ENCODE data around the gene FKBP7.
A peak's percentile ranks its signal among the peaks of the same experiment; 100 is the strongest.

The FKBP7 gene

DNA sequence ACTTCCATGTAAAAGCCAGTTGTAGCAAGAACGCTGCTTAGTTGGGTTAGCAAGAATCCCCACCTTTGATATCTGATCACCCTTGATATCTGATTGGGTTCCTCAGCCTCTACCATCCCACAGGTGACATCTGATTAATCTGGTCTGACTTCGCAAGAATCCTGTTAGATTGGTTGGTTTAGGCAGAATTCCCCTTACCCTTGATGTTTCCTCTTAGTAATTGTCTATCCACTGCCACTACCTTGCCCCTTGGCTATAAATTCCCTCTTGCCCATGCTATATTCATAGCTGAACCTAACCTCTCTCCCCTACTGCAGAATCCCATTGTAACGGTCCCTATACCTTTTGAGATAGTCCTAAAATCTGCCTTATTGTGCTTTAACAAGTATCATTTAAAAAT, 60.5 kb downstream of the FKBP7 start:
- FAIRE-seq (no peak), DNase-seq (ENCODE audit: insufficient read length, low spot score) (no peak)
- no peak for TF ChIP-seq POLR2A (IDR thresholded peaks at IDR 0.05; ENCODE audit: low read depth, low read length)

DNA sequence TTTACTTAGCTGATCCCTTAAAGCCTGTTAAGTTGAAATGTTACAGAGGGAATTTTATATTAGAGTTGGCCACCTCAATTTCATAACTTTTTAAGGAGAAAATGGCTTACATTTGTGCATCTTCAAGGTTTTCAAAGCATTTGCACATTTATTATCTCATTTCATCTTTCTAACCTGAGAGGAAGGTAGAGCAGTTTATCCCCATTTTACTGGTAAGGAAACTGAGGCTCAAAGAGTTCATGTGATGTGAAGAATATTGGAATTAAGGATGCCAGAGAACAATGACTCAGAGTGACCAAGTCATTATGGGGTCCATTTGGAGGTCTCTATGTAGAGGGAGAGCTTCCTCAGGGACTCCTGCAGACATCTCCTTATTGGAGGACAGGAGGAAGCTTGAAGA, 62.4 kb downstream of the FKBP7 start:
- FAIRE-seq (no peak), DNase-seq (ENCODE audit: insufficient read length, low spot score) (no peak)
- no peak for TF ChIP-seq POLR2A (IDR thresholded peaks at IDR 0.05; ENCODE audit: low read depth, low read length)

DNA sequence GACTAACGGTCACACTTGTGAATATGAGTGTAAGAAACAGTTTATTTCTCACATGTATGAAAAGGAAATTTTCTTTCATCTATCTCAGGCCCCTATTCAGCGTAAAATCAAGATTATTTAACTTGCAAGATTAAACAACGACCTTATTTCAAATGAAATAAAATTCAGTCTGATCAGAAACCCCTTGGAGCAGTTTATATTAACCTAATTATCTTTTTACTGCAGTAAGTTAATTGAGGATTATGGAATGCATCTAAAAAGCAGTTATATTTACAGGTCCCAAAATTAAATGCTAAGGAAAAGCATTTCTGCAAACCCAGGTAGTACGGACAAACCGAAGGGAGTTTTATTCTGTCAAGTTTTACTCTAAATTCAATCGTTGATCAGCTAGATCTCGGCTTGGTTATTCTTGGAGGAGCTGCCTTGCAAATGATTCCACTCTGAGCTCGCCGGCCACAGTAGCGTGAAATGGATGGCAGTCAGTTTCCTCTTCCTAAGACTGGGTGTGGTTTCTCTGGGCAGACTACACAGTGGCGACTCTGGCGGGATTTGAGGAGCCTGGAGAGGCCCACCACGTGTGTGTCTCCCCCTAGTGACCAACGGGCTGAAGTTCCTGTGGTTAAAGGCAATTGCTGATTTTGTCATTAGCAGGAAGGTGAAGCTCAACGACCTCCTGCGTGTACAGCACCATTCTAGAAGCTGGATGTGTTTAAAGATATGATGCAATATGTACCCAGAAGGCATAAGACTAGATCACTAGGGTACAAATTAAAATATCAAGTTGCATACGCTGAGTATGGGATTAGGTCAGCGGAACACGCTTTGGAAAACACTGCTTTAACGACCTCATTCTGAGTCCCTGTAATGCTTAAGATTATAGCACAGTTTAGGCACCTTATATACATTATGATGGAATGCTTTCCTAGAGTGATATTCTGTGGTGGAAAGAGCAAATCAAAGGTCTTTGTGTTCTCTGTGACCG, 63.8 kb downstream of the FKBP7 start:
- DNase-seq (ENCODE audit: insufficient read length, low spot score) (peak; percentile 68), FAIRE-seq (peak; percentile 99)
- peak; percentile 44 for TF ChIP-seq POLR2A (IDR thresholded peaks at IDR 0.05; ENCODE audit: low read depth, low read length)

Measured in H54 (cell line).